LHCN-M2 (cell line): ENCODE data around the gene TPM2. TPM values are rescaled to one million over a fixed set of nuclear protein-coding genes. Genes with fewer than 3 reads are reported as not detected.
A peak's percentile ranks its signal among the peaks of the same experiment; 100 is the strongest.
"Not testable (repeated sequence)": the region's sequence is repeated elsewhere in the genome, so short reads cannot be mapped to it uniquely, and the experiment has no call there.

Experiments used
- DNase-seq: peaks from one replicate; pipeline ENCODE4 v3.0.0-alpha.2; 2012; ENCODE audit warnings: low read depth
- total RNA-seq: library from RNA; depleted of rRNA; stranded (reverse); fragments of >200 nt; gene quantifications from 2 replicates; pipeline ENCODE4 v1.2.3, GENCODE V29; 2014

The TPM2 gene
- total RNA-seq, 1 experiment from 2014 or later: 1,115 TPM

DNA sequence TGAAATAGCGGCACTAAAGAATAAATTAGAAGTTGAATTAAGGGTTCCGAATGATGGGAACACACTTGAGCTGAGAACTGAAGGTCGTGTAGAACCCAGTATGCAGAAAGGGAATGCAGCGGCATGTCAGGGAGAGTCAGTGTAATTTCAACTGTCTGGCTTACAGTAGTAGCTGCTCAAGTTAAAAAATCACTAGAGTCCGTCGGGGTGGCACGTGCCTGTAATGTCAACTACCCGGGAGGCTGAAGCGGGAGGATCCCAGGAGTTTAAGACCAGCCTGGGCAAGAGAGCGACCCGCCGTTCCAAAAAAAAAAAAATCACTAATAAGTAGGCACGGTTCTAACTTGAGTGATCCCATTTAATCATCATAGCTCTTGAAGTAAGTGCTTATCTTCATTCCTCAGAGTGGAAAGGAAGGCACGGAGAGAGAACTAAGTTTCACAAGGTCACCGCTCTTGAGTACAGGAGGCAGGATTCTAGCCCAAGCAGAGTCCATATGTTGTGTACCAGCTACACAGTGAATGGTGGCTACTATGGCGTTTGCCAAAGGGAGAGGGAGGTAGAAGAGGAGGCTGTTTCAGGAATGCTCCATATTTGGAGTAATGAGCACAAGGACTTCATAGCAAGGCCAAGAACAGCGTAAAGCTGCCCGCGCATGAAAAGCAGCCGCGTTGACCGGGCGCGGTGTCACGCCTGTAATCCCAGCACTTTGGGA is 32.7 kb downstream of the TPM2 start:
- DNase-seq: no peak

GRCh38 chr9:35656348-35656747 is 33.4 kb downstream of the TPM2 start:
- no peak for DNase-seq

DNA sequence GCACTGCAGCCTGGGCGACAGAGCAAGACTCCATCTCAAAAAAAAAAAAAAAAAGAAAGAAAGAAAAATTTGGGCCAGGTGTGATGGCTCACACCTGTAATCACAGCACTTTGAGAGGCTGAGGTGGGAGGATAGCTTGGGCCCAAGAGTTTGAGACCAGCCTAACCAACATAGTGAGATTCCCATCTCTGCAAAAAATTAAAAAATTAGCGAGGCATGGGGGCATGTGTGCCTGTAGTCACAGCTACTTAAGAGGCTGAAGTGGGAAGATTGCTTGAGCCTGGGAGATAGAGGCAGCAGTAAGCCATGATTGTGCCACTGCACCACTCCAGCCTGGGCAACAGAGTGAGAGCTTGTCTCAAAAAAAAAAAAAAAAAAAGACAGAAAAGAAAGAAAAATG is 36.1 kb downstream of the TPM2 start:
- DNase-seq: no peak

GRCh38 chr9:35652829-35653209 is 36.9 kb downstream of the TPM2 start:
- DNase-seq: no peak

DNA sequence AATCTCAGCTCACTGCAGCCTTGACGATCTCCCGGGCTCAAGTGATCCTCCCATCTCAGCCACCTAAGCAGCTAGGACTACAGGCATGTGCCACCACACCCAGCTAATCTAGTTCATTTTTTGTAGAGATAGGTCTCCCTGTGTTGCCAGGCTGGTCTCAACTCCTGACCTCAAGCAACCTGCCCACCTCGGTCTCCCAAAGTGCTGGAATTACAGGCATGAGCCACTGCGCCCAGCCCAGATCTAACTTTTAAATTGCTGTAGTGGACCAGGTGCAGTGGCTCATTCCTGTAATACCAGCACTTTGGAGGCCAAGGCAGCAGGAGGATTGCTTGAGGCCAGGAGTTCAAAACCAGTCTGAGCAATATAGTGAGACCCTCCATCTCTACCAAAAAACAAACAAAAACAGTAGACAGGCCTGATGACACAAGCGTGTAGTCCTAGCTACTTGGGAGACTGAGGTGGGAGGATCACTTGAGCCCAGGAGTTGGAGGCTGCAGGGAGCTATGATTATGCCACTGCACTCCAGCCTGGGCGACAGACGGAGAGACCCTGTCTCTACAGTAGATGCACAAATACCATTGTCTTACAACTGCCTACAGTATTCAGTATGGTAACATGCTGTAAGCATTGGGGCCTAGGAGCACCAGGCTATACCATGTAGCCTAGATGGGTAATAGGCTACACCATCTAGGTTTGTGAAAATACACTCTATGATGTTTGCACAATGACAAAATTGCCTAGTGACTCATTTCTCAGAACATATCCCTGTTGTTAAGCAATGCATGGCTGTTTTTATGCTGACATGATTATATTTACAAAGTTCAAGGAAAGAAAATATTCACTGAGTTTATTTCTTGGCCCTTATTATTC is 37.5 kb downstream of the TPM2 start:
- peak; percentile 70 for DNase-seq

GRCh38 chr9:35650341-35651158 is 39.2 kb downstream of the TPM2 start, which contains the start of gene SIT1:
SIT1 (minus strand) TSS chr9:35650931; CDS start chr9:35650853, 78 bp downstream.
- no peak for DNase-seq

- DNase-seq: peak; percentile 38
These were observed 40.0 kb downstream of the TPM2 start for GRCh38 chr9:35649431-35650340.

DNA sequence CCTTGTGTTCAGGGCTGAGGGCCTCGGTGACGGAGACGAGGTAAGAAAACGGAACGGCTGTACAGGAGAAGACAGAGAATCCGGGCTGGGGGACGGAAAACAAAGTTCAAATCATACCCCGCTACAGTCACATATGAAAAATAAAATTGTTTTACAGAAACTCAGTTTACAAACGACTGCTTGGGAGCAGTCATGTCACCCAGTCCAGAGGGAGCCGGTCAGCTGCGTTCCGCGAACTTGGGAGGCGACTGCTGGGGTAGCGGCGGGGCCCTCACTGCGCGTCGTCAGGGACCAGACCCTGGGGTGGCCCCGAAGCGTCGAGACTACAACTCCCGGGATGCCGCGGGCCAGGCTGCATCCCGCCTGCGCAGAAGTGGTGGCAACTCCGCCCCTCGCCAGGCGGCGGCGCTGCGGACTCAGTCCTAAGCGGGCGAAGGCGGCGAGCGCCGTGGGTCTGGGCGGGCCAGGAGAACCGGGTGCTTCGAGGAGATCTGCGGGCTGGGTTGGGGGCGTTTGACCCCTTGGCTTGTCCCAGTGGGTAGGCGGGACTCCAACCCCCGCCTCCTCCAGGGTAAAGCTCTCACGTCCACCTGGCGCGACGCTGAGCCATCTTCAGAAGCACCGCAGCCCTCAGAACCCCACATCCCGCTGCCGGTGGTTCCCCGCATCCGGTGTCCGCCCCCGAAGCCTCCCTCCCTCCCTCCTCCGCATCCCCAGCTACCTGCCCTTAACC is 43.0 kb downstream of the TPM2 start:
- DNase-seq: peak; percentile 82

DNA sequence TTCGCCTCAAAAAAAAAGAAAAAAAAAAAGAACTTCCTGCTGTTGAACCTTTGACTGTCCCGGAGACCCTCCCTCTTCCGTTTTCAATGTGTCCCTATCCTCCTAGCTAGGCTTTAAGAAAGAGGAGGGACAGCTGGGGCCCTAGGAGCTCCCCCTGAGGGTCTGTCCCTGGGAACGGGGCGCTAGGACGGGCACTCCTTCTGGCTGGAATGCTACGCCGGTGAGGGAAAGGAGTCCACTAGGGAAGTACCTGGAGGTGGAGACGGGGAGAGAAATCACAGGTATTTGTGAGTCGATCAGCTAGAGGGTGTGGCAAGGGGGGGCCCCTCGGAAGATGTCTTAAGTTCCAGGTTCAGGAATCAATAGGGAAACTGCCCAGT is 43.6 kb downstream of the TPM2 start:
- no peak for DNase-seq

DNA sequence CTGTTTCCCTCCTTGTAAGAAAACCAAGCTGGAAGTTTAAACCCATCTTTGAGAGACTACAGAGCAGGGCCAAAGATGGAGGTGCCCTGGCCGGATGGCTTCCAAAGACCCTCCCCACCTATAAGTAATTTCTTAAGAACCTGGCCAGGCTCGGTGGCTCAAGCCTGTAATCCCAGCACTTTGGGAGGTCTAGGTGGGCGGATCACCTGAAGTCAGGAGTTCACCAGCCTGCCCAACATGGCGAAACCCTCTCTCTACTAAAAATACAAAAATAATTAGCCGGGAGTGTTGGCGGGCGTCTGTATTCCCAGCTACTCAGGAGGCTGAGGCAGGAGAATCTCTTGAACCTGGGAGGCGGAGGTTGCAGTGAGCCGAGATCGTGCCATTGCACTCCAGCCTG is 44.0 kb downstream of the TPM2 start:
- DNase-seq: not testable (repeated sequence)

GRCh38 chr9:35643046-35643445 is 46.7 kb downstream of the TPM2 start:
- no peak for DNase-seq

- DNase-seq: not testable (repeated sequence)
These were observed 48.2 kb downstream of the TPM2 start for GRCh38 chr9:35641478-35641877.

DNA sequence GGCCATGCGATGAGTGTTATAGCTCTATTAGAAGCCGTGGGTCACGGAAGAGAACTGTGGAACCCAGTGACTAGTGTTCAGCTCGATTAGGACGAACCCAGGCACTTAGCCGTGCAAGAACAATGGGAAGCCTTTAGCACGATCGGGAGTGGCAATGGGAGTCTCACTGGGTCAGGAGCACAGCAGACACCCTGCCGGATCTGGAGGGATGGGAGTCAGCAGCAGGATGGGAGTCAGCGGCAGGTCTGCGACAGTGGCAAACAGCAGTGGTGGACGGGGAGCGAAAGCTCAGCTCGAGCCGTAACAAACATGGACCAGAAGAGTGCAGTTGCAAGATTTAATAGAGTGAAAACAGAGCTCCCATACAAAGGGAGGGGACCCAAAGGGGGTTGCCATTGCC is 49.3 kb downstream of the TPM2 start:
- not testable (repeated sequence) for DNase-seq

DNA sequence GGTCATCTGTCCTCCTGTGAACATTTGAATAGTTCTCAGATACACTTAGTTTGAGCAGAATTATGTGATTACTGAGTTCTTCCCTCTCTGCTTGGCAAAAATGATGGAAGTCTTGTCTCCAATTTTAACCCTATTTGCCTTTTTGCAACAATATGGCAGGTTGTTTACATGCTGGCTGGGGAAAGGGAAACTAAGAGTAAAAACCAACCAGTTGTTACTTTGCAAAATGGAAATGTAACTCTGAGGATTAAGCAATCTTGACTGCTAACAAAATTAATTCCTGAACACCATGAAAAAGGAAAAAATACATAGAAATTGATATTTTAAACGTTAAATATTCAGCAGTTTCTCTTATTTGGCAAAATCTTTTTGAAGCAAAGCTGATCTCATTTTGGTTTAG is 50.1 kb downstream of the TPM2 start:
- no peak for DNase-seq

- DNase-seq: not testable (repeated sequence)
These were observed 50.5 kb downstream of the TPM2 start for GRCh38 chr9:35639225-35639624.

DNA sequence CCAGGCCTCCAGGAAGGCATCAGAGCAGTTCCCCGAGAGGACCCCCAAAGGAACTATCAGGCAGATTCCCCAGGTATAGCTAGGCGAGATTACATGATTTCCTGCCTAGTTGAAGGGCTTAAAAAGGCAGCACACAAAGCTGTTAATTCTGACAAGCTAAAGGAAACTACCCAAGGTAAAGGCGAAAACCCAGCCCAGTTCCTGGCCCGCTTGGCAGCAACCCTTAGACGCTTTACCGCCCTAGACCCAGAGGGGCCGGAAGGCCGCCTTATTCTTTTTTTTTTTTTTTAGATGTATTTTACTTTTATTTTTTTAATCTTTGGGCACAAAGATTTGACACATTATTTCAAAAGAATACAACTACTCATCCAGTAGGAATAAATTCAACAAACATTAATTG is 51.0 kb downstream of the TPM2 start:
- DNase-seq: not testable (repeated sequence)

GRCh38 chr9:35637427-35637955 is 52.2 kb downstream of the TPM2 start:
- DNase-seq: not testable (repeated sequence)

DNA sequence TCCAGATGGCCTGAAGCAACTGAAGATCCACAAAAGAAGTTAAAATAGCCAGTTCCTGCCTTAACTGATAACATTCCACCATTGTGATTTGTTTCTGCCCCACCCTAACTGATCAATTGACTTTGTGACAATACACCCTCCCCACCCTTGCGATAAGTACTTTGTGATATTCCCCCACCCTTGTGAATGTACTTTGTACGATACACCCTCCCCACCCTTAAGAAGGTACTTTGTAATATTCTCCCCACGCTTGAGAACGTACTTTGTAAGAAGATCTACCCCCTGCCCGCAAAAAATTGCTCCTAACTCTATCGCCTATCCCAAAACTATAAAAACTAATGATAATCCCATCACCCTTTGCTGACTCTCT is 52.9 kb downstream of the TPM2 start:
- DNase-seq: not testable (repeated sequence)

GRCh38 chr9:35636135-35636876 is 53.4 kb downstream of the TPM2 start:
- DNase-seq: no peak
